ENCODE measurements around the gene SPATA13. TPM values are rescaled to one million over a fixed set of nuclear protein-coding genes. Genes with fewer than 3 reads are reported as not detected.
A peak's percentile ranks its signal among the peaks of the same experiment; 100 is the strongest.

SPATA13 gene
- polyA plus RNA-seq, 1 experiment: 12.0 TPM

- Histone ChIP-seq H3K4me3 (ENCODE audit: low read depth, low read length) (no peak overlapping the region), H3K9me3 (ENCODE audit: control insufficient read depth, insufficient read depth, low read length) (peaks cover 6% of the 10 kb centered on the region), H3K27ac (ENCODE audit: low read depth, low read length) (no peak overlapping the region), H3K27me3 (ENCODE audit: control insufficient read depth, insufficient read depth, low read length) (peaks cover 3% of the 10 kb centered on the region)
- no peak for TF ChIP-seq CTCF (IDR thresholded peaks at IDR 0.05; ENCODE audit: low read depth, low read length)
- no peak for DNase-seq (ENCODE audit: low read depth, low spot score)
- ChIA-PET CTCF (no interaction called here), POLR2A (no interaction called here)
These were observed 27.3 kb upstream of the SPATA13 start for GRCh38 chr13:24133021-24133795.

GRCh38 chr13:24134231-24134630 is 26.3 kb upstream of the SPATA13 start:
- TF ChIP-seq CTCF (IDR thresholded peaks at IDR 0.05; ENCODE audit: low read depth, low read length): no peak
- Histone ChIP-seq H3K27ac (ENCODE audit: low read depth, low read length) (no peak overlapping the region), H3K9me3 (ENCODE audit: control insufficient read depth, insufficient read depth, low read length) (peaks cover 6% of the 10 kb centered on the region), H3K27me3 (ENCODE audit: control insufficient read depth, insufficient read depth, low read length) (peaks cover 3% of the 10 kb centered on the region), H3K4me3 (ENCODE audit: low read depth, low read length) (no peak overlapping the region)
- CTCF ChIA-PET: no interaction called here
- DNase-seq (ENCODE audit: low read depth, low spot score): no peak
- POLR2A ChIA-PET: no interaction called here

GRCh38 chr13:24134757-24135156 is 25.8 kb upstream of the SPATA13 start:
- no peak overlapping the region for H3K27ac ChIP-seq (ENCODE audit: low read depth, low read length)
- peaks cover 6% of the 10 kb centered on the region for H3K9me3 ChIP-seq (ENCODE audit: control insufficient read depth, insufficient read depth, low read length)
- ChIA-PET CTCF (no interaction called here), POLR2A (interaction anchor here (0.6 kb wide), 2 partner anchors 18 to 67 kb away, joined by 4 to 7 read pairs; no protein-coding TSS in a partner anchor)
- no peak for DNase-seq (ENCODE audit: low read depth, low spot score)
- peaks cover 3% of the 10 kb centered on the region for H3K27me3 ChIP-seq (ENCODE audit: control insufficient read depth, insufficient read depth, low read length)
- TF ChIP-seq CTCF (IDR thresholded peaks at IDR 0.05; ENCODE audit: low read depth, low read length): no peak
- no peak overlapping the region for H3K4me3 ChIP-seq (ENCODE audit: low read depth, low read length)

- Histone ChIP-seq H3K27ac (ENCODE audit: low read depth, low read length) (peak overlapping the region; percentile 21), H3K4me3 (ENCODE audit: low read depth, low read length) (no peak overlapping the region), H3K27me3 (ENCODE audit: control insufficient read depth, insufficient read depth, low read length) (no peaks in the 10 kb centered on the region), H3K9me3 (ENCODE audit: control insufficient read depth, insufficient read depth, low read length) (peaks cover 6% of the 10 kb centered on the region)
- no peak for TF ChIP-seq CTCF (IDR thresholded peaks at IDR 0.05; ENCODE audit: low read depth, low read length)
- POLR2A ChIA-PET: interaction anchor here (0.6 to 0.7 kb wide), 3 partner anchors 19 to 68 kb away, joined by 3 to 7 read pairs (median 4); no protein-coding TSS in a partner anchor
- CTCF ChIA-PET: interaction anchor here (1.1 kb wide), 1 partner anchor 83 kb away, joined by 4 read pairs; no protein-coding TSS in a partner anchor
- DNase-seq (ENCODE audit: low read depth, low spot score): no peak
These were observed 24.7 kb upstream of the SPATA13 start for GRCh38 chr13:24135674-24136300.

- no peak for TF ChIP-seq CTCF (IDR thresholded peaks at IDR 0.05; ENCODE audit: low read depth, low read length)
- no peak for DNase-seq (ENCODE audit: low read depth, low spot score)
- H3K27ac ChIP-seq (ENCODE audit: low read depth, low read length): no peak overlapping the region
- no peaks in the 10 kb centered on the region; the same call in 1 of the 2 replicates for H3K9me3 ChIP-seq (ENCODE audit: control insufficient read depth, insufficient read depth, low read length)
- POLR2A ChIA-PET: interaction anchor here (0.7 kb wide), 1 partner anchor 9 kb away, joined by 4 read pairs; no protein-coding TSS in a partner anchor
- CTCF ChIA-PET: no interaction called here
- H3K27me3 ChIP-seq (ENCODE audit: control insufficient read depth, insufficient read depth, low read length): no peaks in the 10 kb centered on the region
- no peak overlapping the region for H3K4me3 ChIP-seq (ENCODE audit: low read depth, low read length)
These were observed 21.6 kb upstream of the SPATA13 start for GRCh38 chr13:24138911-24139310.

All from AG04450 (cell line).